IgD-negative memory B cell (primary cell): ENCODE measurements around the gene SPTBN1. TPM values are rescaled to one million over a fixed set of nuclear protein-coding genes. Genes with fewer than 3 reads are reported as not detected.
A peak's percentile ranks its signal among the peaks of the same experiment; 100 is the strongest.

ENCODE experiments used
- H3K27ac Mint-ChIP-seq, 3 donors: one replicate each; pipeline ENCODE4 v1.8.0; 2020 to 2022; ENCODE audit warnings: mild to moderate bottlenecking in 3 of 3, mixed read lengths in 3 of 3, moderate library complexity in 1 of 3
- H3K27me3 Mint-ChIP-seq: one replicate; pipeline ENCODE4 v1.8.0; 2021; ENCODE audit warnings: mixed read lengths
- H3K36me3 Mint-ChIP-seq: one replicate; pipeline ENCODE4 v1.8.0; 2020; ENCODE audit warnings: mild to moderate bottlenecking, mixed read lengths
- H3K4me1 Mint-ChIP-seq, 3 donors: one replicate each; pipeline ENCODE4 v1.8.0; 2020 to 2022; ENCODE audit warnings: mixed read lengths in 3 of 3, mild to moderate bottlenecking in 1 of 3
- H3K4me3 Mint-ChIP-seq, 4 donors: one replicate each; pipeline ENCODE4 v1.8.0; 2020 to 2022; ENCODE audit warnings: mild to moderate bottlenecking in 4 of 4, mixed read lengths in 4 of 4, moderate library complexity in 3 of 4
- H3K9me3 Mint-ChIP-seq, 3 donors: one replicate each; pipeline ENCODE4 v1.8.0; 2020 to 2021; ENCODE audit warnings: mixed read lengths in 3 of 3, mild to moderate bottlenecking in 1 of 3
- polyA plus RNA-seq: library from polyadenylated mRNA; unstranded; fragments of 300-500 nt; fragmentation: Illumina TruSeq; gene quantifications from one replicate; pipeline ENCODE4 v1.2.3, GENCODE V29; 2021

Gene SPTBN1
- polyA plus RNA-seq, 1 donor from 2014 or later: 57.8 TPM

DNA sequence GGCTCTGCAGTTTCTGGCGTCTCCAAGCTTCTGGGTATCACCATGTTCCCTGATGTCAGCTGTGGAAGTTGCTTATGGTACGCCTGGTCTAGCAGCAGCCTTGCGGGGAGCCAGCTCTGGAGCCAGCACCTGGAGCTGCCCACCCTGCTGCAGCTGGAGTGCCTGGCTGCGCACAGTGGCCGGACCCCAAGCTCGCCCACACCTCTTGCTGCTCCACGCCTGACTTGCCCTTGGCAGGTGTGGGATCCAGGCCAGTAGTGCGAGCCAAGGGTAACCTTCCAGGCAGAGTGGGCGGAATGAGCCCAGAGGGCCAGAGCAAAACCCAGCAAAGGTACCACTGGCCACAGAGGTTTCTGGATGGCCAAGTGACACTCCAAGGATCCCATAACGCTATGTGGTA is 254.1 kb downstream of the SPTBN1 start:
- Mint-ChIP-seq H3K4me1 (peaks cover 0 to 2% (median 0%) of the 10 kb centered on the region in 3 donors), H3K36me3 (no peaks in the 10 kb centered on the region), H3K27me3 (peaks cover 4% of the 10 kb centered on the region), H3K27ac (no peak overlapping the region), H3K9me3 (no peaks in the 10 kb centered on the region), H3K4me3 (peak overlapping the region; percentile 61 to 88 (median 82))

DNA sequence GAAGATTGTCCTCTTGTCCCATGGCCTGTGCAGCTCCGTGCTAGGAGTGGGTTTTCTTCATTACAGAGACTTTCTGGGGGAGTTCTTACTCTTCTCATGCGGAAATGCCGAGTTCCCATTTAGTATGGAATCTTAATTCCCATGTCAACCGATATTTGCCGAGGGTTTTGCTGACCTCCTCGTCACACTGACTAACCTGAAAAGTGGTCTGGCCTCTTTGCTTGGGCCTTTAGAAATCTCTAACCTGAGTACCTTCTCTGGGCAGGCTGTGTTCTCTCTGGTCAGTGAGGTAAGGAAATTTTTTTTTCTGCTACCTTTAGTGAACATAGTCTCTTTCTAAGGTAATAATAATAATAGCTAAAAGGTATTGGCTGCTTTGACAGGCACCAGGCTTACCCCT is 256.4 kb downstream of the SPTBN1 start:
- Mint-ChIP-seq H3K9me3 (no peaks in the 10 kb centered on the region), H3K27ac (no peak overlapping the region), H3K4me3 (no peak overlapping the region), H3K4me1 (peaks cover 0 to 10% (median 4%) of the 10 kb centered on the region in 3 donors), H3K36me3 (no peaks in the 10 kb centered on the region), H3K27me3 (peaks cover 8% of the 10 kb centered on the region)

DNA sequence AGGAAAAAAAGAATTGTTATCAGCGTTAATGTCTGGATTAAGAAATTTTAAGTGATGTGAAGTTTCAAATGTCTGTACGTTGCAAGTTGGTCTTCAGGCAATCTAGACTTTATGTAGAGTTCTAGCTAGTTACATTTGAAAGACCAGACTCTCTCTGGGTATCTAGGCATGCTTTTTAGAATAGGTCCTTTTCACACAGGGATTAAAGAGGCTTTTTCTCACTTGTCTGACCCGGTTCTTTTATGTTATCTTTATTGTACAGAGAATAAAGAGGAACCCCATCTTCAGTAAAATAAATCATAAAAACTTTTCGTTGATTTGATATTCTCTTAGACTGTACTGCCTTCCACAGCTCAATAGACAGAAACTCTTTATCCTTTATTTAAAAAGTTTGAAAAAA is 258.9 kb downstream of the SPTBN1 start:
- H3K4me3 Mint-ChIP-seq: no peak overlapping the region
- H3K36me3 Mint-ChIP-seq: no peaks in the 10 kb centered on the region
- H3K4me1 Mint-ChIP-seq: peaks cover 0 to 8% (median 4%) of the 10 kb centered on the region in 3 donors
- no peak overlapping the region for H3K27ac Mint-ChIP-seq
- H3K27me3 Mint-ChIP-seq: peaks cover 12% of the 10 kb centered on the region
- H3K9me3 Mint-ChIP-seq: no peaks in the 10 kb centered on the region

DNA sequence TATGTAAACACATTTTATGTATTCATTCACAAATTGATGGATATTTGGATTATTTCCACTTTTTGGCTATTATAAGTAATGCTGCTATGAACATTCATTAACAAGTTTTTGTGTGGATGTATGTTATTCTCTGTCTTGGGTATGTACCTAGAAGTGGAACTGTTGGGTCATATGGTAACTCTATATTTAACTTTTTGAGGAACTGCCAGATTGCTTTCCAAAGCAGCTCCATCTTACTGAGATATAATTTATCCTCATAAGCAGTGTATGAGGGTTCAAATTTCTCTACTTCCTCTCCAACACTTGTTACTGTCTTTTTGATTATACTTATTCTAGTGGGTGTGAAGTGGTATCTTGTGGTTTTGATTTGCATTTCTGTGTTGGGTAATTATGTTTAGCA is 260.2 kb downstream of the SPTBN1 start:
- peaks cover 10% of the 10 kb centered on the region for H3K27me3 Mint-ChIP-seq

DNA sequence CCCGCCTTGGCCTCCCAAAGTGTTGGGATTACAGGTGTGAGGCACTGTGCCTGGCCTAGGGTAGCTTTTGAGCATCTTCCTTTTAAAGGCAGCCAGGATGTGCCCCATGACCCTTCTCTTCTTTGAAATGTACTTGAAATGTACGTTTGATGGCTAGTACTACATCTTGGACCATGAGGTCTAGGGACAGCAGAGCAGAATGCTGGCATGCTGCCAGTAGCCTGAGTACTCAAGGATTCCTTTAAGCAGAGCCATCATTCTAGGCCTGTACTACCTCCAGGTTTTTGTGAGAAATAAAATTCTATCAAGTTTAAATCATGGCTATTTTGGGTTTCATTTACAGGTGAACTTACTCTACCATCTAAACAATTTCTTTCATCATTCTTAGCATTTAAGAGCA is 264.4 kb downstream of the SPTBN1 start:
- H3K9me3 Mint-ChIP-seq: peaks cover 0 to 1% (median 0%) of the 10 kb centered on the region in 3 donors
- no peaks in the 10 kb centered on the region for H3K36me3 Mint-ChIP-seq
- peaks cover 8% of the 10 kb centered on the region for H3K27me3 Mint-ChIP-seq
- H3K4me1 Mint-ChIP-seq: peaks cover 8 to 19% (median 9%) of the 10 kb centered on the region in 3 donors
- no peak overlapping the region for H3K27ac Mint-ChIP-seq
- no peak overlapping the region for H3K4me3 Mint-ChIP-seq

More for the DNA sequence above, 260.2 kb downstream of the SPTBN1 start:
- Mint-ChIP-seq H3K27ac (no peak overlapping the region), H3K36me3 (no peaks in the 10 kb centered on the region), H3K9me3 (no peaks in the 10 kb centered on the region), H3K4me3 (no peak overlapping the region), H3K4me1 (peaks cover 0 to 8% (median 4%) of the 10 kb centered on the region in 3 donors)

Other genes with a start within 250 kb of the SPTBN1 start
- gene TSPYL6, start 200.1 kb upstream of the SPTBN1 start, polyA plus RNA-seq: not detected